Activated naive CD4-positive, alpha-beta T cell (primary cell): Measurements from ENCODE around the gene PSMB11.

Experiments used
- DNase-seq, 4 experiments: peaks; one replicate each; lab custom pipeline; 2025; lab: John Stamatoyannopoulos, UW

The PSMB11 gene

DNA sequence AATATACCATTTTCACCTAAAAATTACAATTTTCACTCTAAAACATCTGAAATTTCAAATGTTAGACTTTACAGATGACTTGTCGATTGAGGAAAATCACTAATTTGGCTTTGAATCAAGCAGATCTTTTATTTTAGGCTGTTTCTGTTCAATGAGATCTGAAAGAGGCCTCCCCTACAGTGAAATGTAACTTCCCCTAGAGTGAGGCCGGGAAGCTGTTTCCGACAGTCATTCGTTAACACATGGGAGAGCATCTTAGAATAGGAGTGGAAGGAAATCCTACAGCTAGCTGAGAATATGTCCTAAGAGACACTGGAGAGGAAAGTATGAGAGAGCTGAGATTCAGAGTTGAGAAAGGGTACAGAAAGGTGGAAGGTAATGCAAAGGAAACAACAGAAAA, 26.4 kb upstream of the PSMB11 start:
- DNase-seq, result no peak

DNA sequence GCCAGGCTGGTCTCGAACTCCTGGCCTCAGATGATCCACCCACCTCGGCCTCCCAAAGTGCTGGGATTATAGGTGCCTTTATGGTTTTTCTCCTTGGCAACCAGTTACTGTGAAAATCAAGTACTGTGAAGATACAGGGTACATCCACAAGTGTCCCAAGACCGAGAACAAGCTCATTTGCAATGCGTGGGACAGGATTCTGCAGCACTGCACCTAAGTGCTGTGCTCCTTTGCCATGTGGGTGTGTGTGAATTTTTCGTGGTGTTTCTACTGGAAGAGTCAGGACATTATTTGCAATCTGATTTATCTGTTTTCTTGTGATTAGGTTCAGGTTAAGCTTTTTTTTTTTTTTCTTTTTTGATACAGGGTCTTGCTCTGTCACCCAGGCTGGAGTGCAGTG, 24.9 kb upstream of the PSMB11 start:
- no peak for DNase-seq

DNA sequence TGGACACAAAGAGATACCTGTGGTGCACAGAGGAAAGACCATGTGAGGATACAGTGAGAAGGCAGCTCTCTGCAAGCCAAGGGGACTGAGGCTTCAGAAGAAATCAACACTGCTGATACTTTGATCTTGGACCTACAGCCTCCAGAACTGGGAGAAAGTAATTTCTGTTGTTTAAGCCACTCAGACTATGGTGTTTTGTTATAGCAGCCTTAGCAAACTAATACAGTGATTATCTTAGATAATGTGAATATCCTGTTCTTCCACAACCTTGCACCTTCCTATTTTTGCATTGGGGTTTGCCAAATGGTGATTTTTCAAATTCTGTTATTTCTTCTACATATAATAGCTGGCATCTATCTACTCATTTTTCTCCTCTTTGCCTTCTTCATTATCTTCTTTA, 23.9 kb upstream of the PSMB11 start:
- DNase-seq, result no peak

DNA sequence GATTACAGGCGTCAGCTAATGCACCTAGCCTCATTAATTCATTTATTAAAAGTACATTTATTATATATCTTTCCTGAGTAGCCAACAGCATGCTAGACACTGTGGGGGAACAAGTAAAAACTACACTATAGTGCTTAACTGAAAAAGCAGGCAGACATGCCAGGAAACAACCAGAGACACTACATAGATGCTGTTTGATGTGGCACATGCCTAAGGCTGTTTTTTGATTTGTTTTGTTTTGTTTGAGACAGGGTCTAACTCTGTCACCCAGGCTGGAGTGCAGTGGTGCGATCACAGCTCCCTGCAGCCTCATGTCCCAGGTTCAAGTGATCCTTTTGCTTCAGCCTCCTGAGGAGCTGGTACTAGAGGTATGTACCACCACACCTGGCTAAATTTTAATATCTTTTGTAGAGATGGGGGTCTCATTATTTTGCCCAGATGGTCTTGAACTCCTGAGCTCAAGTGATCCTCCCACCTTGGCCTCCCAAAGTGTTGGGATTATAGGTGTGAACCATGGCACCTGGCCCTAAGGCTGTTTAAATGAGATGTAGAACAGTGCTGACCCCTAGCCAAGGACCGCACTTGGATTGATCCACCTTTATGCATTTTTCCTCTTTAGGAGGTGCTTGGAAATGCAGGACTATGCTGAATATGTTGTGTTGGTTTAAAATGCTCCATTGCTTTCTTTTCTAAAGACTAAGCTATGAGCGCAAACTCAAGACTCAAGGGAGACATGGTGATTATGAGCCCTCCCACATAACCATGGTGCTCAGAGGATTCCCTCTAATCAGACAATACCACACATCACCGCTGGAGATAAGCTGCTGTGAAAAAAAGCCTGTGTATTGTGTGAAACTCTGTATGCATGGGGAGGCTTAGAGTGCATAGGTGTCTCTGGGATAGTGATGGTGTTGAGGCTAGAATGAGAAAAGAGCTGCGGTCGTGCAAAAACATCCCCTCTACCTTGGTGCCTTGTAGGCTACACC, 21.6 kb upstream of the PSMB11 start:
- no peak for DNase-seq

DNA sequence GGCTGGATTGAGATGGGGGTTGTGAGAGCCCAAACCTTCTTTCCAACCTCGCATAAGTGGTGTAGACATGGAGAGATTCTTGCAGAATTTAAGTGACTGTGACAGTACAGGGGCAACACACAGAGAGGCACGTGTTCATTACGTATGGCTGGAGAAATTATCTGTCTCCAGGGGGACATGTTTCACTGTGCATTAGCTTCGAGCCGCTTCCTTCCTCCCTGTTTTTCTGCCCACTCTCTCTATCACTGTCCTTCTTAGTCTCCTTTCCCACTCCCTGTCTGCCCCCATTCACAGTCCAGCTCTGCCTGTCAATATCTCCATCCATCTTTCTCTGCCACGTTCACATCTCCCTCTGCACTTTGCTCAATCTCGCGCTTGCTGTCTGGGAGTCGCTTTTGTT, 20.6 kb upstream of the PSMB11 start:
- DNase-seq, result no peak

DNA sequence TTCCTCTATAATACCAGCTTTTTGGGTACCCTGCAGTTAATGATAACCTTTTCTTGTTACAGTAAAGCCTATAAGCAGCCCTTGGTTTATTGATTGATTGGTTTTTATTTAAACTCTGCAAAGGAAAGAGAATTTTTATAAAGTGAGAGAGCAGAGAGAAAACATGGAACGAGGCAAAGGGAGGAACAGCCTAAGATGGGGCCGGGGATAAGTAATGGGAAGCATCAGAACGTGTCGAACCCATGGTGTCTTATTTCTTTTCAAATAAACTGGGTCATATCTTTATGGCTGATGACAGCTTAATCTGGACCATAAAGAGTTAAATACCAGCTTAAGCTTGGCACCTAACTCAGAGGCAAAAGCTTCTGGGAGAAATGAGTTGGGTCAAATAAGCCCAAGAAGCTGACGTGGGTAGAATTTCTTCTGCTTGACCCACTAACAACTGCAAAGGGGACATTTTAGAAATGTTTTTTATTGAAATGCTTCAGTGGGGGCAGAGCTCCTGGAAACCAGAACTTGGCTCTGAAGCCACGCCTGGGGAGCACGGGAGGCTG, 20.0 kb upstream of the PSMB11 start:
- DNase-seq, result no peak

DNA sequence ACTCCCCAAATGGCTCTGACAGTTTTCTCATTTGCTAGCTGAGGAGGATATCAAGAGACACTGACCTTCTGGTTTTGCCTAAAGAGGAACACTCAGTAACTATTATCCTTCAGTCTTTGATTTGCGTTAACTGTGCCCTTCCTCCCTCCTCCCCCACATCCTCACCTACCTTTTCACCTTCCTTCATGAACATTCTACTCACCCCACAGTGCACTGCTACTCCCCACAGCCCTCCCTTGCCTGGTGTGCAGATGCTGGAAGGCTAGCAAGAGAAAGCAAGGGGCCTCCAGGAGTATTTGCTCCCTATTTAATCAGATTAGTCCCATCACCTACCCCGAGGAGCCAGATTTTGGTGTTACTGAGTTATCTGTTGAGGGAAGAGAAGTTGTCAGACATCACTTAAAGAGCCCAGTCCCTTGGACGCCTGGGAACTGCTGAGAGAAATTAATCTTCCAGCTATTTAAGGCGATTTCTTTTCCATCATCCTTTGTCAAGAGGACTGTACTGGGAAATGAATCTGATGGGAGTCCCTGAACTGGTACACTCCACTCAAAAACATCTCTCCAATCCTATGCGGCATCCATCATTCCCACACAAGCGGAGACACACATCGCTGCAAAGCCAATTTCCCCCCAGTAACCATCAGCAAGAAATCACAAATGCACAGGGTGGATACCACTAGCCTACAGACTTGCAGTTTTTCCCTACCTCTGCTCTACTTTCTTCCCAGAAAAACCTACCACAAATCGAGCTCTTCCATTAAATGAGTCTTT, 18.8 kb upstream of the PSMB11 start:
- no peak for DNase-seq

DNA sequence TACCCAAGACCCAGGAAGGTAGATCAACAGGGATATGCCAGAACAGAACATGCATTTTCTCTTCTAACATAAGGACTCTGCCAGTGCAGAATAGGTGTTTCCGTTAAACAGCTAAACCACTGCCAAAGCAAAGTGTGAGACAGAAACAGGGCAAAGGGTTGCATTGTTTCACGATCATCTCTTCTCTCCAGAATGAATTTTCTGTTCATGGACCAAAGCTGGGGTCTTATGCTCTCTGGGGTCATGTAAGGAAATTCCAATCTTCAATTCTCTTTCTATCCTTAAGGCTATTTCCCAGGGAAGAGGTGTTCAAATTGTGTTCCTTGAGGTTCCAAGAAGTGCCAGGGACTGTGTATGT, 18.2 kb upstream of the PSMB11 start:
- DNase-seq, result no peak

DNA sequence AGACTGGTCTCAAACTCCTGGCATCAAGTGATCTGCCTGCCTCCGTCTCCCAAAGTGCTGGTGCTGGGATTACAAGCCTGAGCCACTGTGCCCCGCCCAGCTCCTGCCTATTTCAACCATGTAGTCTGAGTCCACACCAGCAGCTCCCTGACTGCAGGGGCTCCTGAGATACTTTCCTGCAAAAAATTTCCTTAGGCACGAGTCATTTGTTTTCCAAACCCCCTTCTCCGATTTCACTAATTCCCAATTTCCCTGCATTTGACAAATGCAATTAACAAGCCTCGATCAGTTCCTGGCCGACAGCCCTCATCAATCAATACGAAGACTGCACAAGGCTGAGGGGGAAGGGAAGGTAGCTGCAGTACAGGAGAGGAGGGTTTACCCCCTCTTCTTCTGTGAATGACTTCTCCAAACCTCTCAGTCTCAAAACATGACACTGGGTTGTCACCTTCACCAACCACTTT, 17.4 kb upstream of the PSMB11 start:
- no peak for DNase-seq

DNA sequence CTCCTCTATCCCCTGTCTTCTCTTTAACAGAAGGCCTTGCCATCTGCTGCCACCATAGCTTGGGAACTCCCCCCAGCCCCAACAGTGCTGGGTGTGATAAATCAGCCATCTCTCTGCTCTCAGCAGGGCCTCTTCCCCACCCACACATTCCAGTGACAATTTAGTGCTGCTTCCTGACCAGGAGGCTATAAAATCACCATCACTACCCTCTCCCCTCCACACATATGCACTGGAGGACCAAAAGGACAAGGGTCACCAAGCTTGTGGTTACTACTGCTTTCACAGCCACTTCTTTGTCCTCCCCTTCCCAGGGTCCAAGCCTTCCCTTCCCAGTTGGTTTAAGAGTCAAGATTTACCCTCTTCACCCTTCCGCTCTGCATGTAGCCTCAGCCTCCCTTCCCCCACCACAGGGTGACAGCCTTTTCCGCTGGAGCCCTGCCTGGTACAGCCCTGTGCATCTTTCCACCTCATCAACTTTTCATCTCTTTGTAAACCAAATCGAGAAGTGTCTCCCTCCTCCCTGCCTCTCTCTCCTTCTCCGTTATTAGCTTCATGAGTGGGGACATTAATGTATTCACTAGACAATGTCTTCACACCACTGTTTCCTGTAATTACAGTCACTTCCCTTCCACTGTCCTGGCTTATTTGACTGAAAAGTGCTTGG, 16.7 kb upstream of the PSMB11 start:
- no peak for DNase-seq

DNA sequence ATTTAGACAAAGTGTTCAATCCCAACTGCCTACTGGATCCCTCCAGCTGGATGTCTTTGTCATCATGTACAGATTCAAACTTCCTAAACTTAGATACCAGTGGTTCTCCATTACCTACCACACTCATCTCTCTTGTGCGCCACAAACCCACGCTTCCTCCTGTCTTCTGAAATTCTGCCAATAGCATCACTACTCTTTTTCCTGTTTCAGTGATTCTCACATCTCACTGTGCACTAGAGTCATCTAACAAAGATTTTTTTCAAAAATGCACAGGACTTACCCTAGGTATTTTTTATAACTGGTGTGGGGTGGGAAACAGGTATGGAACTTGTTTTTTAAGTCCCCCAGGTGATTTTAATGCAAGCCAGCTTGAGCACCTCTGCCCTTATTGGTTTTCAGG, 13.2 kb upstream of the PSMB11 start:
- DNase-seq, result no peak

DNA sequence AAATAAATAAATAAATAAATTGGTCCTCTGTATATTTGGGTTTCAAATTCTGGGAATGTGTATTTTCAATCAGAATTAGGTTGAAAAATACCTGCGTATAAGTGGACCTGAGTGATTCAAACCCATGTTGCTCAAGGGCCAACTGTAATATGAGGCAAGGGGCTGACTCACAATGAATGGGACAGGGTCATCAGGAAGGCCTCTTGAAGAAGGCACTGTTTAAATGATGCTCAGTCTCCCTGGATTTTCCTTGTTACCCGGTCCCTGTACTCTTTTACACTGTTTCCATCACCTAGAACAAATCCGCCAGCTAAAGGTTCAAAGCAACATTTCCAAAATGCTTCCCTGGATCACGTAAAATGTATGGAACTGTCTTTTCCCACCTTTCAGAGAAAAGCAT, 11.1 kb upstream of the PSMB11 start:
- no peak for DNase-seq

DNA sequence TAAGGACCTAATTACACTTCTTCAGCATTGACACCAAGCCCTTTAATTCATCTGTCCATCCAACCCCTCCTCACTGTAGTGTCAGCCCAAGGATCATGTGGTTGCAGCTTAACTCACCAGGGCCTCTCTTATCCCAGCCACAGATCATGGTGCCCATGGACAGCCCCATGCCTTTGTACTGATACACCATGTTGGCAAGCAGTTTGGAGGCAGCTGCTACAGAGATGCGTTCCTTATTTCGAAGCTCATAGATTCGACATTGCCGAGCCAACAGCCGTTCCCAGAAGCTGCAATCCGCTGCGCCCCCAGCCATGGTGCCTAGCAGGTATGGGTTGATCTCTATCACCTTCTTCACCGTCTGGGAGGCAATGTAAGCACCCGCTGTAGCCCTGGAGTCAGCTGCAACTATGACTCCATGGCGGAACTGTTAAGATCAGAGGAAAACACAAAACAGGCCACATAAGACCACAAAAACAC, 8.7 kb upstream of the PSMB11 start:
- DNase-seq, result no peak

DNA sequence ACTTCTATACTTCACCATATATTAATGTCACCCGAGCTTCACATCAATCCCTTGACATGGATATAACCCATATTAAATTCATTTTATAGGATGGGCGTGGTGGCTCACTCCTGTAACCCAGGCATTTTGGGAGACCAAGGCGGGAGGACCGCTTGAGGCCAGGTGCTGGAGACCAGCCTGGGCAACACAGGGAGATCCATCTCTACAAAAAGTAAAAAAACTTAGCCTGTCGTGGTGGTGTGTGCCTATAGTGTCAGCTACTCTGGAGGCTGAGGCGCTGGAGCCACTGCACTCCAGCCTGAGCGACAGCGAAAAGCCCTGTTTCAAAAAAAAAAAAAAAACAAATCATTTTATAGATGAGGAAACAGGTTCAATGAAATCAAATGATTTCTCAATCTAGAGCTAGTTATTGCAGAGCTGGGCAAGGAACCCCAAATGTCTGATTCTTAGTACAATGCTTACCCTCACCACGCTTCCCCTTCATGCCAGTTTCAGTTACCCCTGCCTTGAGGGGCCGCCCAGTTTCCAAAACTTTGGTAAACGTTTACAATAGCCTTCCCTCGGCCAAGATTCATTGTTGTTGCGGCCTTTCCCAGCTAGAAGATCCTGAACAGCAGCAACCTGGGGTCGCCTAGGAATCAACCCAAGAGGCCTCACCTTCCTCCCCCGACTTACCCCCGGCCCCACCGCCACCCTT, 8.1 kb upstream of the PSMB11 start:
- DNase-seq, result no peak

DNA sequence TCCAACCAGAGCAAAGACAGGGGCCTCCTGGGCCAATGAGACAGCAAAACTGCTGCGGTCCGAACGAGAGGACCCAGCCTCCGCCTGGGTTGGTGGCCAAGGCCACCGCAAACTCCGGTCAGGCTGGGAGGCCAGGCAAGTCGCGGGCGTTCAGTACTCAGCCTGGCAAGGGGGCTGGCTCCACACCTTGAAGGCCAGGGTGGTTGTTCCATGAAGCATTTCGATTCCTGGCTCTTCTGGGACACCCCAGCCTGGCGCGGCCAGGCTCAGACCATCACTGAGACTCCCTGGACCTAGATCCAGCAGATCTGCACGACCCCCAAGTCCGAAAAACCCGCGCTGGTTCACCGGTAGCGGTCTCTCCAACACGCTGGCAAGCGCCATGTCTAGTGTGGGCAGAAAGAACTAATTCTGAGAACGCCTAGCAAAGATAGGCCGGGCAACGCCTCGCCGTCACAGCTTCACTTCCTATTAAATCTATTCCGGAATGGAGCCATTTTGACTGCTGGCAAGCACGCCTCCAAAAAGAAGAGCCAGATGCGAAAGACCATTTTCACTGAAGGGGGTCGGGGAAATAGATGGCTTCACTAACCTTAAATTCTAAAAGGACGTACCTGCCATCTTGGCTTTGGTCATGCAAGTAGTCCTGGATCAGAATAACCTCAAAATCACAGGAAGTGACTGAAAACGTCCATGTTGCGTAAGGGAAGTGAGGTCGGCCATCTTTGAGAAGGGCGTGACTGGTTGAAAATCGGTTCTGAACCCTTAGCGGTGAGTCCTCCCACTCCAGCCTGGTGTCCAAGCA, 7.3 kb upstream of the PSMB11 start, which contains the start of gene PSMB5:
Gene PSMB5, minus strand, starts transcription at position 403 of the 805 bp plus-strand sequence. Its CDS starts 19 bp downstream, at position 384.
- no peak for DNase-seq

DNA sequence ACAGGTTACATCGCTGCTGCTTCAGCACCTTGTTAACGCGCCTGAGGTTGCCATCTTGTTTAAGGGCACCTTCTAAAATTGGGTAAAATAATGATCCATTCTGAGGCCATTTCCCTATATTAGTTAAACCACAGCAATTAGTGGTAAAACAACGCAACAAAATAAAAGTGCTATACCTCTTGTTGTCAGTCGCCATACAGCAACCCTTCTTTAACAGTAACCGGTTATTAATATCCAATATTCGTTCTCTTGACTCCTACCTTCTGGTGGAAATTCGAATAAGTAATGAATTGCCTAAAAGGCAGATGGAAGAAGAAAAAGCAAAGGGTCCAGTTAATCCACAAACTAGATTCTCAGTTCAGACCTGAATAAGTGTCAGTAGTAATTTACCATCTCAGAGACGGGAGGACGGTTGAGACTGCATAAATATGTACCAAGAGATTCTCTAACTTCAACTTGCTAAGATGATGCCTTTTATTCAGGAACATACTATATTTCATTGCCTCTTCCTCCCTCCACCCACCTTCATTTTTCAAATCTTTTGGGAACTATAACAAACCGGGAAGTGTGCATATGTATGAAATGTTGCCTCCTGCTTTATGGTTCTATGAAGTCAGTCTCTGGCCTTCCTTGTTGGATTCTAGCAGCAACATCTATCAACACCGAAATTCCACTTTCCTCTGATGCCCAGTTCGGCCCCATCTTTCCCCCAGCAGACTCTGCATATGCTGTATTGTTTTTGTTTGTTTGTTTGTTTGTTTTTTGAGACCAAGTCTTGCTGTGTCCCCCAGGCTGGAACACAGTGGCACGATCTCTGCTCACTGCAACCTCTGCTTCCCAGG, 6.5 kb upstream of the PSMB11 start:
- no peak for DNase-seq

DNA sequence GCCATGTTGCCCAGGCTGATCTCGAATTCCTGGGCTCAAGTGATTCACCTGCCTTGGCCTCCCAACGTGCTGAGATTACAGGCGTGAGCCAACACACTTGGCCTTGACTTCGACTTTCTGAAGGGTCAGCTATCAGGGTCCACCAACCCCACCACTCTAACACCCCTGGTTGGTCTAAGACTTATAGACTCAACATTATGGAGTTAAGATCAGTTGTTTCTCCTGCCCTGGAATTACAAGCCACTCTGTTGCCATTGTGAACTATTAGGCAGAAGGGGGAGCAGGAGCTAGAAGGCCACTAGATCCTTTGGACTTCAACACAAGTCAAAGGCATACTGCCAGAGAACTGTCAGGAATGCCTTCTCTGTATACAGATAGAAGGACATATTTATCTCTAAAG, 1.9 kb upstream of the PSMB11 start:
- DNase-seq, result no peak

DNA sequence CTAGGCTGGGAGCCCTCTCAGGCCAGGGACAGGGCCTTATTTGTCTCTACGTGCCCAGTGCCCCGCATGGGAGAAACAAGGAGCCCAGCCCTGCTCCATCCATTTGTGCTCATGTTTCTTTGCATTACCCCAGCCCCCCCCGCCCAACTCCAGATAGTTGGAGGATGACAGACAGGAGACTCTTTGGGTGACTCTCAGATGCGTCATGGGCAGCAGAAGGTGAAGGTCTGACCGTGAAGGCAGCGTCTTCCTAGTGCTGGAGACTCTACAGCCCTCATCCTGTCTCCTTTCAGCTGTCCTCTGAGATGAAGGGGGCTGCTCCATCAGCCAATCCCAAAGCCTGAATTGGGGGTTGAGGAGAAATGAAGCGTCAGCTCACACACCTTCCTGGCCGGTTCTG, 283 bp upstream of the PSMB11 start:
- no peak for DNase-seq

DNA sequence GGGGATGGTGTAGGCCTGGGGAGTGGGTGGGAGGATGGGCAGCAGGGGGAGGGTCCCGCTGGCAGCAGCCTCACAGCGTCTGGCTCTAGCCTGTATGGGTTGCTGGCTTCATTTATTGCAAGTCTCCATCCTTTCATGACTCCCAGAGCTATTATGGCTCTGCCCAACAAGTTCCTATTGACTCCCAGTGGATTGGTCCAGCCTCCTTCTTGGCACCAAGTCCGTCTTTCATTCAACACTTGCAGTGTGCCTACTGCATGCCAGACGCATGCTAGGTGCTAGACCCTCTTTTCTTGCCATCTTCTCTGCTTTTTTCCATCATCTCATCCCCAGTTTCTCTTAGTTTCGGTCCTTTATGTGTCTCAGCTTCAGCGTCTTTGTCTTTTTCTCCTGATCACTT, 1.1 kb downstream of the PSMB11 start:
- DNase-seq, result no peak

DNA sequence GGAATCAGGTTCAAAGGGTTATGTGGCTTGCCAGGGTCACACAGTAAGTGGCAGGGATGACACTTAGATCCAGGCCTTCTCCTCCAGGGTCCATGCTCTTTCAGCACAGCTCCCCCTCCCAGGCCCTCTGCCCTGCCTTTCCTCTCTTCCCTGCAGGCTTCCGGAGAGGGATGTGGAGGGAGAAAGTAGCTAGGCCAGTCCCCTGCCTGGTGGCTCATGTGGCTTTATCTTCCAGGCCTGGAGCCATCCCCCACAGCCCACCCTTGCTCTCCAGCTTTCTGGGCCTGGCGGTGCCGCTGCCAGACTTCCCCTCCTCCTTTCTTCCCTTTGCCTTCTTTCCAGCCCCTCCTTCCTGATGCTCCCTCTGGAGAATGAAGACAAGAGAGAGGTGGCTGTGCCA, 1.7 kb downstream of the PSMB11 start:
- DNase-seq, result no peak
